ENCODE results near the gene MT1M. TPM values are rescaled to one million over a fixed set of nuclear protein-coding genes. Genes with fewer than 3 reads are reported as not detected.
"Not testable (repeated sequence)": the region's sequence is repeated elsewhere in the genome, so short reads cannot be mapped to it uniquely, and the experiment has no call there.

Gene MT1M
- polyA plus RNA-seq (ENCODE audit: insufficient read length), result 1.2 TPM

DNA sequence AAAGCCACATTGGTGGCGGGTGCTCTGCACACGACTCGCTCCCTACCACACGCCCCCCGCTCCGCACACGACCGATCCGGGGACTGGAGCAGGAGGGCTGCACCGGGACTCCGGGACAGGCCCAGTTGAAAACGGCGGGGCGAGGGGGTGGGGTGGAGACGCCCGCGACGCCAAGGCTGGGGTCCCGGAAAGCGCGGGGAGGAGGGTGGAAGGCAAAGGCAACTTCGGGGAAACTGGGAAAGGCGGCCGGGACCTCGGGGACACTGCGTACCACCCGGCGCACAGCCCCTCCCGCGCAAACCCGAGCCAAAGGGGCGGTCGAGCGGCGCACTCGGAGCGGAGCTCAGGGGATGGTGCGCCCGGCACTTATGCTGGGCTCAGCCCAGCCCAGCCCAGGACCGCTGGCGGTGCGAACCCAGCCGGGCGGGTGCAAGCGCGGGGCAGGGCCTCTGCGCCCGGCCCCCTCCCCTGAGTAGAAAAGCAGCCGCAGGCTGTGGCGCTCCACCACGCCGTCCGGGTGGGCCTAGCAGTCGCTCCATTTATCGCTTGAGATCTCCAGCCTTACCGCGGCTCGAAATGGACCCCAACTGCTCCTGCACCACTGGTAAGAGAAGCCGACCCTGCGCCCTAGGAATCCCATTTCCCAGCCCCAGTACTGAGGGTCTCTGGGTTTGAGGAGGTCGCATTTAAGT, at the start of gene MT1M:
MT1M (plus strand) TSS at position 504 of the 692 bp plus-strand sequence; CDS start at position 577, 73 bp downstream.
- no peak for DNase-seq (ENCODE audit: low read depth)

DNA sequence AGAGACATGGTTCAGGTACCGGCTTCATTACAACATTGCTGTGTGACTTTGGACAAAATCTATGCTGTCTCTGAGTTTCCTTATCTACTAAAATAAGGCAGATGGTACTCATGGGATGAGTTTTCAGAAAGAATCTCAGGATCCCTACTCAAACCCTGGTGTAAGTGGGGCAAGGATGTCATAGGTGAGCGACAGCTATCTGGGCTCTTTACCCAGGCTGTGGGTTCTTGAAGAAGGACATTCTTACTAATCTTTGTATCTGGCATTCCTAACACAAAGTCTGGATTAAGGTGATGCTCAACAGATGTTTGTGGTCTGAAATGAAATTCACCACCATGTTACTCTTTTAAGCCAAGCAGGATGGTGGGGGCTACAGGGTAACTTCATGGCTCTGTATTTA, 49.5 kb upstream of the MT1M start:
- not testable (repeated sequence) for DNase-seq (ENCODE audit: low read depth)

DNA sequence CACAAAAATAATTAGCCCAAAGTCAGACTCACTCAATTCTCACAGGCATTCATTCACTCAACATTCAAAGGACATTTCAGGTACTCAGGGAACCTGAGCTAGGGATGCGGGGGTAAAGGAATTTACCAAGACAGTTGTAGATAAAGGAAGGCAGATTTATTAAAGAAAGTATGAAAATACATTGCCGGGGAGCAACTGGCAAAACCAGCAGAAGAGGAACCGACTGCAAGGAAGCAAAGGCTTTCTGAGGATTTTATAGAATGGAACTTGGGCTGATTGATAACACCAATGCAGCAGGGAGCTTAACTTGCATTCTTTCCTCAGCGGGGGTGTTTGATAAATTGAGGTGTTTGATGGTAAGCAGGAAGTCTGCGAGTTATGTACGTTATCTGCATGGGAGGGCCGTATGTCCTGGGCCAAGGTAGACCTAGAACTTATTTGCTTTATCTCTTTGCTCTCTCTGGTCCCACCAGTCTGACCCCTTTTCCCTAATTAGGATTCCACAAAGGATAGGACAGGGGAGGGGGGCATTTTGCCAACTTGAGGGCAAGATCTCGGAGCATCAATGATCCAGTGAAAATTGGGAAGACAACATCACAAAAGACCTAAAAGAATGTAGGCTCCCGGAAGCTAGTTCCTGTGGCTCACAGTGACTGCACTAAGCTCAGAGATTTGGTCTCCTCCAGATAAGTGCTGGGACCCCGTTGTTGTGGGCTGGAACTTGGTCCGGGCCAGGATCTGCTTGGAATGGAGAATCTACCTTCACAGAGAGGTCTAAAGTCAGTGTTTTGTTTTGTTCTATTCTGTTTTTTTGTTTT, 48.9 kb upstream of the MT1M start:
- no peak for DNase-seq (ENCODE audit: low read depth)

DNA sequence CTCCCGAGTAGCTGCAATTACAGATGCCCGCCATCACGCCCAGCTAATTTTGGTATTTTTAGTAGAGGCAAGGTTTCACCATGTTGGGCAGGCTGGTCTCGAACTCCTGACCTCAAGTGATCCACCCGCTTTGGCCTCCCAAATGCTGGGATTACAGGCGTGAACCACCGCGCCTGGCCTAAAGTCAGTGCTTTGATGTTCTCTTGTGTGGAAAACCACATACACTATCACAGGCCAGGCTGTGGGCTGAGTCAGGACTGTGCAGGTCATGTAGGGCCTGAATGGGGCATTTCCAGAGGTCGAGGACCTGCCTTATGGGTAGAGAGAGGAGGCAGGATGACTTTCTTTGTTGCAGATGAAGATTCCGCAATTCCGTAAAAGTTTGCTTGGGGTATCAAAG, 48.2 kb upstream of the MT1M start:
- no peak for DNase-seq (ENCODE audit: low read depth)

DNA sequence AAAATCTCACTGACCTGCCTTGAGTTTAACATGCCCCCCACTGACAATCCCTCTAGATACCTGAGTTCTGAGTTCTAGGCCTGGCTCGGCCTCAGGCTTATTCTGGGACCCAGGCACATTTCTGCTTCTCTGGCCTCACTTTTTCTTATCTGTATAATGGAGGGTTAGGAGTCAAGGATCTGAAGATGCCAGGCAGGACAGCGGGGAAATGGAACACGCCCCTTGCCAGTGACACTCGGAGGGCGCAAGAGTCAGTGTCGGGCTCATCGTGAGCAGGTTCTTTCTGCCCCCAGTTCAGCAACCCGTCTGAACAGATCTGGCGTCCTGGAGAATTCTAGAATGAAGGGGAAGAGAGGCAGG, 43.7 kb upstream of the MT1M start:
- DNase-seq (ENCODE audit: low read depth), result no peak

DNA sequence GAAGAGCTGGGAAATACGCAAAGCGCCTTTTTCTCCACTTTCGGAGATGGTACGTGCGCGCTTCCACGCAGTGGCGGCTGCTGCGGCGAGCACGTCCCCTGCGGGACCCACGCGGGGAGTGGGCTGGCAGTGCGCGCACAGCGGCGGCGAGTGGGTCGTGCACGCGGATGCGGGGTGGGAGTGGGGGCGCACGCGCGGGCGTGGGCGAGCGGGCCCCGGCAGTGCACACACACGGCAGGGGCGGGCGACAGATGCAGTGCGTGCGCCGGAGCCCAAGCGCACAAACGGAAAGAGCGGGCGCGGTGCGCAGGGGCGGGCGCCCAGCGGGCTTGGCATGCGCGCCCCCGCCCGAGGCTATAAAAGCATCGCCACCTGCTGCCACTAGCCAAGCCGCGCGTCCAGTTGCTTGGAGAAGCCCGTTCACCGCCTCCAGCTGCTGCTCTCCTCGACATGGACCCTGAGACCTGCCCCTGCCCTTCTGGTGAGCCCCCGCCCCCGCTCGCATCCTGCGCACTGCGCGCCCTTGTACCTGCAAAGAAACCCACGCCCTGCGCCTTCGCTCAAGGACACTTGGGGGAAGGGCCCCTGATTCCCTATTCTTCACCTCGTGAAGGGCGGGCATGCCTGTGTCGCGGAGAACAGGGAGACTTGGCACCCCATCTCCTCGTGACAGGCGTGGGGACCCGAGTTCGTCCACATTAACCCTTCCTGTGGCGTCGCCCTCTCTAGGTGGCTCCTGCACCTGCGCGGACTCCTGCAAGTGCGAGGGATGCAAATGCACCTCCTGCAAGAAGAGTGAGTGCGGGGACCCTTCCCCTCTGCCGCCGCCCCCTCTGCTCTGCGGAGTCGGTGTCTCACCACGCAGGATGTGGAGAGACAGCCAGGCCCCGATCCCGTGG, 43.1 kb upstream of the MT1M start, which contains the start of gene MT3:
MT3 (plus strand) TSS at position 388 of the 899 bp plus-strand sequence; CDS start at position 451, 63 bp downstream.
- DNase-seq (ENCODE audit: low read depth), result no peak

DNA sequence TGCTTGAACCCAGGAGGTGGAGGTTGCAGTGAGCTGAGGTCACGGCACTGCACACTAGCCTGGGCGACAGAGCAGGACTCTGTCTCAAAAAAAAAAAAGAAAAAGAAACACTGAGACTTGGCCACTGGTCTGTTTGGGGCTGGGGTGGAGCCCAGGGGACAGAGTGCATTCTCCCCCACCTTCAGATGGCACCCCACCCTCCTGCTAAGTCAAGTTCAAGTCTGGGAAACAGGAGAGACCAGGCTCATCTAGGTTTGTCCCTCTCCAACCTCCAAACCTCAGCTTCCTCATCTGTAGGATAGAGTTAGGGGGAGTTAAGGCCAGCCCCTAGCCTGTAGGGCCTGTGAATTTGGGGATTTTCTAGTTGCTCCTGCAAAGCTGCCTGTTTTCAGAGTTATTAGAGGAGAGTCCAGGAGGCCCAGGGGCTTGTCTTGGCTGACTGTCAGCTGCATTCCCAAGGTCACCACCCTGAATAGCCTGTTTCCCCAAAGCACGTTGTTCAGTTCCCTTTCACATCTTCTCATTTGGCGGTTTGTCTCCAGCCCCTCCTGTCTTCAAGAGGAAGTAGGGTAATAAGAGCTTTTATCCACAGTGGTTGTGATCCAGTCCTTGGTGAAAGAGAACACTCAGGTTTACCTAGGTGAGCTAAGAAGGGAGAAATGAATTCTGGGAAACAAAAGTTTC, 40.9 kb upstream of the MT1M start:
- no peak for DNase-seq (ENCODE audit: low read depth)

DNA sequence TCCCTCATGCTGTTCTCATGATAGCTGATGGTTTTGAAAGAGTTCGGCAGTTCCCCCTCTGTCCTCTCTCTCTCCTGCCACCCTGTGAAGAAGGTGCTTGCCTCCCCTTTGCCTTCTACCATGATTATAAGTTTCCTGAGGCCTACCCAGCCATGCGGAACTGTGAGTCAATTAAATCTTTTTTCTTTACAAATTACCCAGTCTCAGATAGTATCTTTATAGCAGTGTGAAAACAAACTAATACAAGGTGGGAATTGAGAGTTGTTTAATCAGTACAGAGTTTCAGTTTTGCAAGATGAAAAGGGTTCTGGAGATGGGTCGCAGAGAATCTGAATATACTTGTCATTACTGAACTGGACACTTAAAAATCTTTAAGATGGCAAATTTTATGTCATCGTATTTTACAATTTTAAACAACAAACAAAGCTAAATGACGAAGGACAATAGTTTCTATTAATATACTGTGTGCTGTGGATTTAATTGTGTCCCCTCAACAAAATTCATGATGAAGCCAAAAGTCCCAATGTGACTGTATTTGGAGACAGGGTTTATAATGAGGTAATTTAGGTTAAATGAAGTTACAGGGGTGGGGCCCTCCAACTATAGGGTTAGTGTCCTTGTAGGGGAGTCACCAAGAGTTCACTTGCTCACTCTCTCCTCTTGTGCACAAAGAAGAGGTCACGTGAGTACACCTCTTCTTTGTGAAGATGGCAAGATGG, 38.7 kb upstream of the MT1M start:
- DNase-seq (ENCODE audit: low read depth), result no peak

DNA sequence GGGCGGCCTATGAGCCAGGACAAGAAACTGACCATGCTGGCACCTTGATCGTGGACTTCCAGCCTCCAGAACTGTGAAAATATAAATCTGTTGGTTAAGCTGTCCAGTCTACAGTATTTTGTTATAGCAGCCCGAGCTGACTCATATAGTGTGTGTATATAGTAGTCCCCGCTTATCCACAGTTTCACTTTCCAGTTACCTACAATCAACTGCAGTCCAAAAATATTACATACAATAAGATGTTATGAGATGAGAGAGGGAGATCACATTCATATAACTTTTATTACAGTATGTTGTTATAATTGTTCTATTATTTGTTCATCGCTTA, 38.2 kb upstream of the MT1M start:
- no peak for DNase-seq (ENCODE audit: low read depth)

DNA sequence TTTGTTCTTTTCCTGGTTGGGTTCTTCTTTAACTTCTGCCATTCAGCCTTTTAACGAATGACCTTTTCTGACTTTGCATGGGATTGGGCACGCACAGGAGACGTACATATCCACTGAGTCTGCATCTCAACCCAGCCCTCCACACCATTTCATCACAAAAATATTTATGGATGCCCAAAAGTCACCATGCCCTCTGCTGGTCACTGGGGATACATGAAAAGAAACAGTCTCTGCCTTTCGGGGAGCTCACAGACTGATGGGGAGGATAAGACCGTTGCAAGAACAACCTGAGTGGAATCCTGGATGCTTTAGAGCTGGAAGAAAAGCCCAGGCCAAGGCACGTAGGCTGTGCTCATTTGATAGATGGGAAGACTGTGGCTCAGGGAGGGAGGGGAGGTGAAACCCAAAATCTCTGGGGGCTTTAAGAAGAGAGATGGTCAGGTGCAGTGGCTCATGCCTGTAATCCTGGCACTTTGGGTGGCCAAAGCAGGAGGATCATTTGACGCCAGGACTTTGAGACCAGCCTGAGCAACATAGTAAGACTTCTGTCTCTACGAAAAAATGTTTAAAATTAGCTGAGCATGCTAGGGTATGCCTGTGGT, 32.0 kb upstream of the MT1M start:
- no peak for DNase-seq (ENCODE audit: low read depth)

DNA sequence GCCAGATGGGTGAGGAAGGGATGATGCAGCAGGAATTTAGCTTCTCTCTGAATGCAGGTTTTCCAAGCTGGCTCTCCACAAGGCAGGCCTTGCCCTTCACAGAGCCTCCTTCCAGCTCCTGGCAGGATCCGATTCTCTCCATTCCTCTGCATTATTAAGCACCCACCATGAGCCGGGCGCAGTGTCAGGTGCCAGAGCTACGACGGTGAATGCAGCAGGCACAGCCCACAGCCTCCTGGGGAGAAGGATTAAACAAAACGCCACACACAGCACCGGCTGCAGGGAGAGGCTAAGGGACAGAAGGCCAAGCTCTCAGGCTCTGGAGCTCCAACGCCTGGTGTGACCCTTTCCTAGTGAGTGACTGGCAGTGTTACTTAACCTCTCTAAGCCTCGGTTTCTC, 31.1 kb upstream of the MT1M start:
- DNase-seq (ENCODE audit: low read depth), result no peak

DNA sequence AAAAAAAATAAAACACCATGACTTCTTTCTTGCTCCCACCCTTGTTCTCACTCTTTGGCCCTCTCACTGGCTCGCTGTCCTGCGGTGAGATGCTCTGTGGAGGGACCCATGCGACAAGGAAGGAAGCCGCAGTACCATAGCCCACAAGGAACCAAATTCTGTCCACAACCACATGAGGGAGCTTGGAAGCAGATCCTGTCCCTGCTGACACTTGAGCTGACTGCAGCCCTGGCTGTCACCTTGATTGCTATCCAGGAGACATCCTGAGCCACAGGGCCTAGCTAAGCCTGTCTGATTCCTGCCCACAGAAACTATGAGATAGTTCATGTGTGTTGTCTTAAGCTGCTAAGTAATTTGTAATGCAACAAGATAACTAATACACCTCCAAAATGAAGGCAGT, 28.9 kb upstream of the MT1M start:
- DNase-seq (ENCODE audit: low read depth), result no peak

DNA sequence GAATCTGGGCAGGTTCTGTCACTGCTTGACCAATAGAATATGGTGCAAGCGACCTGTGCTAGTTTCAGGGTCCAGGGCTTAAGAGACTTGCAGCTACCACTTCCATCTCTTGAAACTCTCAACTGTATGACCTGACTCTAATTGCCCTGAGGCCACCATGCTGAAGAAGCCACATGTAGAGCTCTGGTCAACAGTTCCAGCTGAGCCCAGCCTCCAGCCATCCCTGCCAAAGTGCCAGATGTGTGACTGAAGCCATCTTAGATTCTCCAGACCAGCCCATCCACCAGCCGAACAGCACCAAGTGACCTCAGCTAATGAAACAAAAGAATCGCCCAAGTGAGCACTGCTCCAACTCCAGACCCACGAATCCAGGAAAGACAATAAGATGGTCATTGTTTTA, 27.5 kb upstream of the MT1M start:
- DNase-seq (ENCODE audit: low read depth), result no peak

DNA sequence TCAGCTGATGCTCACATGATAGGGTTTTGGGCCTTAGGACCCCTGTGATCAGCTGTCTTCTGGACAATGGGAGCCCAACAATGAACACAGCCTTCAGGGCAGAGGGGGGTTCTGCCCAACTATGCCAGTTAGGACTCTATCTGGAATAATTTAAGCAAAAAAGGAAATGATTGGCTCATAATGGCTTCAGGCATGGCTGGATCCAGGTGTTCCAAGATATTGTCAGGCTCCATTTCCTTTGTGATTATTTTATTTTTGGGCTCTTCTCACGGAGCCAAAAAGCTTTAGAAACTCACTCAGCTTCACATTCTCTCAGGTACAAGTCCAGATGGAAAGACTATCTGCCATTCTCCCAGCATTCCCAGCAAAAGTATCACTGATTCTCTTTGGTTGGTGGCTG, 27.0 kb upstream of the MT1M start:
- no peak for DNase-seq (ENCODE audit: low read depth)

DNA sequence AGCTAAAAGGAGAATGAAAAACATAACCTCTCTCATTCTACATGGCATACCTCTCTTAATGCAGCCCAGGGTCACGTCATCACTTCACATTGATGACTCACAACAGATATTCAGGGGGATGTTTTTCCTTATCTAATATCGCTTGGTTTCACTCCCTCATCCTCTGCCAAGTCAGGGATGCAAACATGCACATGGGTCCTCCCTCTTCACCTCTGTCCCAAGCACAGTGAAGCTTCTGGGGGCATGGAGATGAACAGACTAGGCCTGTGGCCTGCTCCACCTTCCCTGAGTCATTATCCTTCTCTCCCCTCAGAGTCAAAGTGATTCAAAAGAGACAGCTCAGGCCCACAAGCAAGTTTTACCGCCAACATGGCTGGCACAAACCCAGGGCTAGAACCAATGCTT, 26.4 kb upstream of the MT1M start:
- no peak for DNase-seq (ENCODE audit: low read depth)

DNA sequence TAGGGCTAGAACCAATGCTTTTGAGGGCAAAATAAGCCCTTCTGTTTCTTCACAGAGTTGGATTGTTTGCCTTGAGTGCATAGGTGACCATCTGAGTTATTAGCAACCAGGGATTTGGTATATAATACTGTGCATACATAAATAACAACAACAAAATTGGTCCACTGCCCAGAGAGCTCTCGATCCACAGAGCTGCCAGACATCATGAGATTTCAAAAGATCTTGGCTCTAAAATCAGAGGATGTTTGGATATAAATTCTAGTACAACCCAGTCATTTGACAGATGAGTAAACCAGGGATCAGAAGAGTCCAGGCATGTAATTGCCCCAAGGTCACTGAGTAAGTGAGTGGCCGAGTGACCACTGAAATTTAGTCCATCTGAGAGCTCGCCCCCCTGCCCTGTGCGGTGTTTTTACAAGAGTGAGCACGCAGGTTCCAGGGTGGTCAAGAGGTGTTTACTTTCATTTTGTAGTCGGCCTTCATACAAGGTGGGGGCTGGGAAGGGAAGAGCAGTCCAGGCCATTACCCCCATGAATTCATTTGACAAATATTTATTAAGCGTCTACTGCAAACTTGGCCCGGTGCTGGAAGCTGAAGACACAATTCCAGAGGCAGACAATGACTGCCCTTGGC, 25.9 kb upstream of the MT1M start:
- DNase-seq (ENCODE audit: low read depth), result no peak

DNA sequence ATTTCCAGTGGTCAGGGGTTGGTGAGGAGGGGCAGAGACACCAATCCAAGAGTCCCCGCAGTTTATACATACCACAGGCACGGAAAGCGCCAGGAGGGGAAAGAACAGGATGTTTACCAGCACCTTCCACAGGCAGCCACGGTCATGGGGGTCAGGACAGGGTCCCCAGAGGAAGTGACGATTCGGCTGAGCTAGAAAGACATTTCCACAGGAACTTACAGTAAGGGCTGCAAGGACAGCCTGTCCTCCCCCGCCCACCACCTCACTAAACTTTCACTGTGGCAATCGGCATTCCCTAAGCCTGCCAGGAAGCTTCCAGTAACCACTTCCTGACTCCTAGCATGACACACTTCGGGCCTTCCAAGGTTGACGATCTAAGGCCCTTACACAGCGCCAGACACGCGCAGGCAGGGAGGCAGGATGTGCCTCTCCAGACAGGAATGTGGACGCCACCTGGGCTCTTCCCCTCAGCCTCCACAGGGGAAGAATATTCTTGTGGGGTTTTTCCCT, 25.3 kb upstream of the MT1M start:
- no peak for DNase-seq (ENCODE audit: low read depth)

DNA sequence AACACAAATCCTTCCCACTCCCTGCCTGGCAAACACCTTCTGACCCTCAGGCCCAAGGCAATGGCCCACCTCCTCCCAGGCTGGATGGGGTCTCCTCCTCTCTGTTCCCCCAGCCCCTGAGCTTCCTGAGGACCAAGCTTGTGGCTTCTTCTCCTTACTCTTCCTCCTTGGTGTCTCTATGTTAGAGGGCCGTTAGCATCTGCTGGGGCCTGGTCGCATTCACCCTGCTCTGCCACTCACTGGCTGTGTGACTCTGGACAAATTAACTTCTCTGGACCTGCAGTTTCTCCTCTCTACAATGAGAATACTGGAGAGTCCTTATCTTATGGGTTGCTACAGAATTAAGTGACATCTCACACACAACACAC, 24.8 kb upstream of the MT1M start:
- DNase-seq (ENCODE audit: low read depth), result no peak

DNA sequence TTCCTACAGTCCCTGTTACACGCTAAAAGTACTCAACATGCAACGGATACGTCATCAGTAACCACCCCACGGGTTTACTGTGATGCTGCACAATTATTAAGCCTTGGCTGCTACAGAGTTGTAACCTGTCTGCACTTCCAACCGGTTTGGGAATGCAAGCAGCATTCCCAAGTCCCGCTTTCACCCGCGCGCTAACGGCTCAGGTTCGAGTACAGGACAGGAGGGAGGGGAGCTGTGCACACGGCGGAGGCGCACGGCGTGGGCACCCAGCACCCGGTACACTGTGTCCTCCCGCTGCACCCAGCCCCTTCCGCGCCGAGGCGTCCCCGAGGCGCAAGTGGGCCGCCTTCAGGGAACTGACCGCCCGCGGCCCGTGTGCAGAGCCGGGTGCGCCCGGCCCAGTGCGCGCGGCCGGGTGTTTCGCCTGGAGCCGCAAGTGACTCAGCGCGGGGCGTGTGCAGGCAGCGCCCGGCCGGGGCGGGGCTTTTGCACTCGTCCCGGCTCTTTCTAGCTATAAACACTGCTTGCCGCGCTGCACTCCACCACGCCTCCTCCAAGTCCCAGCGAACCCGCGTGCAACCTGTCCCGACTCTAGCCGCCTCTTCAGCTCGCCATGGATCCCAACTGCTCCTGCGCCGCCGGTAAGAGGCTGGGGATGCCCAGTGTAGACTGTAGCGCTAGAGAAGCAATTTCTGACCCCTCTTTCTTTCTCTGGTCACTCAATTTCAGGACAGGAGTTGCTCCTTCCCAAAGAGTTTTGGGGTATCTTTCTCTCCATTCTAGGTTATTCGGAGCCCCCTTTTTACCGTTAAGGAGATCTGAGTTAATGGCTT, 24.2 kb upstream of the MT1M start, which contains the start of gene MT2A:
MT2A (plus strand) TSS at position 542 of the 833 bp plus-strand sequence; CDS start at position 614, 72 bp downstream.
- peak; percentile 77 for DNase-seq (ENCODE audit: low read depth)
